Activated B cell treated with CpG ODN at 0.5 μM for 24 hours (primary cell): ENCODE measurements around the gene PLA2R1. TPM values are rescaled to one million over a fixed set of nuclear protein-coding genes. Genes with fewer than 3 reads are reported as not detected.

Experiments used
- ATAC-seq: fragments of 200-7000 bp; cut with Tn5 transposase; one replicate; pipeline ENCODE4 v1.10.0; 2021; ENCODE audit warnings: low read depth, mild to moderate bottlenecking, moderate library complexity
- CTCF ChIA-PET: fragments of 350-600 bp; sonication (Branson Sonifier 250); formaldehyde crosslinking; loops from one replicate; lab custom pipeline; 2021; ENCODE audit warnings: antibody characterized with exemption; lab: Charles Lee
- POLR2A ChIA-PET: fragments of 350-600 bp; sonication (Branson Sonifier 250); formaldehyde crosslinking; loops from one replicate; lab custom pipeline; 2021; ENCODE audit warnings: antibody characterized with exemption; lab: Charles Lee
- DNase-seq: peaks from one replicate; pipeline ENCODE4 v3.0.0; 2022
- H3K27ac Mint-ChIP-seq: one replicate; pipeline ENCODE4 v1.8.0; 2020; ENCODE audit warnings: mixed read lengths
- H3K27me3 Mint-ChIP-seq: one replicate; pipeline ENCODE4 v1.8.0; 2021; ENCODE audit warnings: mixed read lengths
- H3K36me3 Mint-ChIP-seq: one replicate; pipeline ENCODE4 v1.8.0; 2021; ENCODE audit warnings: low read depth, mixed read lengths
- H3K4me1 Mint-ChIP-seq: one replicate; pipeline ENCODE4 v1.8.0; 2021; ENCODE audit warnings: mixed read lengths
- H3K4me3 Mint-ChIP-seq: one replicate; pipeline ENCODE4 v1.8.0; 2020; ENCODE audit warnings: mild to moderate bottlenecking, mixed read lengths
- H3K9me3 Mint-ChIP-seq: one replicate; pipeline ENCODE4 v1.8.0; 2020; ENCODE audit warnings: mixed read lengths
- intact Hi-C: fragments of 100-400 bp; cut with micrococcal nuclease; formaldehyde crosslinking; loops from one replicate; pipeline ENCODE4 v1.15.1; 2024
- total RNA-seq: library from RNA; stranded (reverse); gene quantifications from 2 replicates; pipeline ENCODE4 v1.2.3, GENCODE V29; 2022
- TF ChIP-seq, protein P1 (sequence below): fragments of 200-600 bp; IDR thresholded peaks from one replicate; pipeline ENCODE4 v1.8.0; 2022; ENCODE audit warnings: antibody characterized with exemption, mild to moderate bottlenecking

PLA2R1 gene
- total RNA-seq, 1 donor from 2014 or later = not detected

DNA sequence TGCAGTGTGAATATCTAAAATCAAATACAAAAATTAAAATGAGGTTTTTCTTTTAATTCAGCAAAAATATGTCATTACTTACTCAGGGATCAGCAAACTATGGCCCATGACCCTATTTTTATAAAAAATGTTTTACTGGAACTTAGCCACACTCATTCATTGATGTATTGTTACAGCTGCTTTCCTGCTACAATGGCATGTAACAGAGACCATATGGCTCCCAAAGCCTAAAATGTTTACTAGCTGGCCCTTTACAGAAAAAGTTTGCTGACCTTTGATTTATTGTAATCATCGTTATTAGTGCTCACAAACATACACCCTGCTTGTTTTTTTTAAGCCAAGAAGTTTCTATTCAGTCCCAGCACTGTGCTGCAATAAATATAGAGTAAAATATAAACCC lies 120.3 kb downstream of the PLA2R1 start:
- ChIA-PET POLR2A (no interaction called here), CTCF (no interaction called here)
- intact Hi-C loops = loop anchor here (5.0 kb wide), 1 partner anchor 85 kb away; no protein-coding TSS in a partner anchor
- Mint-ChIP-seq H3K27ac (no peak overlapping the region), H3K4me1 (peaks cover 3% of the 10 kb centered on the region), H3K4me3 (no peak overlapping the region), H3K27me3 (no peaks in the 10 kb centered on the region), H3K36me3 (no peaks in the 10 kb centered on the region), H3K9me3 (no peaks in the 10 kb centered on the region)
- DNase-seq (no peak), ATAC-seq (no peak)
- TF ChIP-seq, protein P1, sequence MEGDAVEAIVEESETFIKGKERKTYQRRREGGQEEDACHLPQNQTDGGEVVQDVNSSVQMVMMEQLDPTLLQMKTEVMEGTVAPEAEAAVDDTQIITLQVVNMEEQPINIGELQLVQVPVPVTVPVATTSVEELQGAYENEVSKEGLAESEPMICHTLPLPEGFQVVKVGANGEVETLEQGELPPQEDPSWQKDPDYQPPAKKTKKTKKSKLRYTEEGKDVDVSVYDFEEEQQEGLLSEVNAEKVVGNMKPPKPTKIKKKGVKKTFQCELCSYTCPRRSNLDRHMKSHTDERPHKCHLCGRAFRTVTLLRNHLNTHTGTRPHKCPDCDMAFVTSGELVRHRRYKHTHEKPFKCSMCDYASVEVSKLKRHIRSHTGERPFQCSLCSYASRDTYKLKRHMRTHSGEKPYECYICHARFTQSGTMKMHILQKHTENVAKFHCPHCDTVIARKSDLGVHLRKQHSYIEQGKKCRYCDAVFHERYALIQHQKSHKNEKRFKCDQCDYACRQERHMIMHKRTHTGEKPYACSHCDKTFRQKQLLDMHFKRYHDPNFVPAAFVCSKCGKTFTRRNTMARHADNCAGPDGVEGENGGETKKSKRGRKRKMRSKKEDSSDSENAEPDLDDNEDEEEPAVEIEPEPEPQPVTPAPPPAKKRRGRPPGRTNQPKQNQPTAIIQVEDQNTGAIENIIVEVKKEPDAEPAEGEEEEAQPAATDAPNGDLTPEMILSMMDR = no peak

DNA sequence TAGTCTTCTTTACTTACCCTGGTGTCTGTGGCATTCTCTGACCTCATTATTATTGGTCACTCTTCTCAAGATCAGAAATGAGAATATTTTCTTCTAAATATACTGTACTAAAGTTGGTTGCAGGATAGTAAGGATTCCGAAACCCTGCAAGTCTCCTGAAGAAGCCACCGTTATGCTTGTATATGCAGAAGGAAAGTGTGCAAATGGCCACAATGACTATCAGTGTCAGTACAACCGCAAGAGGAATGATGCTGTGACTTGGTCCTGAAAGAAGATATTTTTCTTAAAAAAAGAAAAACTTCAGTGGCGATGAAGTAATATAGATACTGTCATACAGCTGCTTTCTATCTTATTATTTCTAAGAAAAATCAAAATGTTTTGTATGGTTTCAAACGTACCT lies 120.7 kb downstream of the PLA2R1 start:
- ATAC-seq = no peak
- Mint-ChIP-seq H3K36me3 (no peaks in the 10 kb centered on the region), H3K27ac (no peak overlapping the region), H3K9me3 (no peaks in the 10 kb centered on the region), H3K4me1 (peaks cover 3% of the 10 kb centered on the region), H3K4me3 (no peak overlapping the region), H3K27me3 (no peaks in the 10 kb centered on the region)
- intact Hi-C loops = loop anchor here (5.0 kb wide), 1 partner anchor 84 kb away; no protein-coding TSS in a partner anchor
- TF ChIP-seq, protein P1 = no peak
- no peak for DNase-seq
- POLR2A ChIA-PET = no interaction called here
- CTCF ChIA-PET = no interaction called here

GRCh38 chr2:159939946-159940345 lies 122.5 kb downstream of the PLA2R1 start:
- no peak for DNase-seq

GRCh38 chr2:159938395-159938794 lies 124.0 kb downstream of the PLA2R1 start:
- DNase-seq (no peak), ATAC-seq (no peak)
- TF ChIP-seq, protein P1 = no peak
- intact Hi-C loops = no loop called here
- Mint-ChIP-seq H3K36me3 (no peaks in the 10 kb centered on the region), H3K27me3 (no peaks in the 10 kb centered on the region), H3K9me3 (no peaks in the 10 kb centered on the region), H3K4me3 (no peak overlapping the region), H3K27ac (no peak overlapping the region), H3K4me1 (peaks cover 22% of the 10 kb centered on the region)
- ChIA-PET POLR2A (interaction anchor here (0.6 kb wide), 1 partner anchor 436 kb away, joined by 6 read pairs; no protein-coding TSS in a partner anchor), CTCF (interaction anchor here (0.6 to 1.0 kb wide), 2 partner anchors 17 to 18 kb away, joined by 4 read pairs; no protein-coding TSS in a partner anchor)

More at GRCh38 chr2:159939946-159940345, 122.5 kb downstream of the PLA2R1 start:
- ChIA-PET CTCF (interaction anchor here (0.6 to 1.9 kb wide), 13 partner anchors 9 to 199 kb away, joined by 3 to 7 read pairs (median 3); no protein-coding TSS in a partner anchor), POLR2A (interaction anchor here (0.8 kb wide), 1 partner anchor 61 kb away, joined by 3 read pairs; no protein-coding TSS in a partner anchor)
- Mint-ChIP-seq H3K4me3 (no peak overlapping the region), H3K27me3 (no peaks in the 10 kb centered on the region), H3K9me3 (no peaks in the 10 kb centered on the region), H3K36me3 (no peaks in the 10 kb centered on the region), H3K4me1 (peaks cover 8% of the 10 kb centered on the region), H3K27ac (no peak overlapping the region)
- ATAC-seq = peak; percentile 54
- intact Hi-C loops = loop anchor here (1.0 to 5.0 kb wide), 4 partner anchors 61 to 1039 kb away; no protein-coding TSS in a partner anchor
- TF ChIP-seq, protein P1 = no peak

DNA sequence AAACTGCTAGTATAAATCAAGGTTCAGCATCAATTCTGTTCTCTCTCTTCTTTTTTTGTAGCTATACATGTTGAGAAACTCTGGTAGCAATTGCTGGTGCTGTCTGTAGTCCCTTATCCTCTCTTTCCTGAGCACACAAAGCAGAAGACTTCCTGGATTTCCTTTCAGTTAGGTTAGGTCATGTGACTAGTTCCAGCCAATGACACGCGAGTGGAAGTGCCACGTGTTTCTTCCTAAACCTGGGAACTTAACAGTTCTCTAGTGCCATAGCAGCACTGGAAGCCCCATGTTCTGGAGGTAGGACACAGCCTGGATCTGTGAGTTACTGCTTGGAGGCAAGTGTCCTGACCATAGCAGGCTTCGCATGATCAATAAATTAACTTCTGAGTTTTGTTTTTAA lies 125.9 kb downstream of the PLA2R1 start:
- no peak for DNase-seq
- Mint-ChIP-seq H3K9me3 (no peaks in the 10 kb centered on the region), H3K27me3 (no peaks in the 10 kb centered on the region), H3K36me3 (no peaks in the 10 kb centered on the region), H3K4me1 (peaks cover 39% of the 10 kb centered on the region), H3K4me3 (no peak overlapping the region), H3K27ac (no peak overlapping the region)
- ChIA-PET CTCF (interaction anchor here (1.1 kb wide), 1 partner anchor 15 kb away, joined by 4 read pairs; no protein-coding TSS in a partner anchor), POLR2A (no interaction called here)
- no peak for ATAC-seq
- intact Hi-C loops = no loop called here
- TF ChIP-seq, protein P1 = no peak
